K562 (cell line): ENCODE data around the gene CBX4.

Experiments
- ELF4 ChIP-seq: fragments of 450-650 bp; formaldehyde crosslinking; IDR thresholded peaks from 2 replicates; pipeline ENCODE4 v1.4.0; 2022; ENCODE audit warnings: missing genetic modification characterization
- FUS ChIP-seq: fragments of 200-400 bp; formaldehyde crosslinking; optimal IDR thresholded peaks from 2 replicates; pipeline ENCODE3; 2017; ENCODE audit warnings: low read depth, low read length
- KDM4B ChIP-seq, 2 experiments: fragments of 450-650 bp in 1 of 2; sonication (generic) in 1 of 2; IDR thresholded peaks; 2 replicates each; pipeline ENCODE4 v1.6.1; 2016 to 2017; ENCODE audit warnings: borderline replicate concordance in 2 of 2, antibody characterized with exemption in 1 of 2, low read depth in 1 of 2, mild to moderate bottlenecking in 1 of 2
- TF ChIP-seq, protein P1 (sequence below): sonication (generic); formaldehyde crosslinking; IDR thresholded peaks from 2 replicates; pipeline ENCODE4 v1.8.1; 2023; ENCODE audit warnings: mild to moderate bottlenecking, missing genetic modification reagents

DNA sequence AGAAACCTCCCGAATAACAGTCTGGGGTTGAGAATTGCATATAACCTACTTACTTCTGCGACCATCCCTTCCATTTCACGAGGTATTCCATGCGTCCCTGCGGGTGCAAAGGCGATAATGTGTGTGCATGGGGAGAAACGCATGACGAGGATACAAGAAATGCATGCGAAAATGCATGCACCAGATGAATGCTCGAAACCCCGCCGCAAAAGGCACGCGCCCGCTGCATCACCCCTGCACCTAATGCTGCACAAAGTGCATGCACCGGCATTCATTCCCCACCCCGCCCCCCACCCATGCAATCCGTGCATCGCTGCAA, 42.8 kb downstream of the CBX4 start:
- TF ChIP-seq FUS (no peak), ELF4 (CRISPR knock-in tag) (no peak), KDM4B (IDR thresholded peaks at IDR 0.05; ENCODE audit: borderline replicate concordance in 2 of 2, low read depth in 1 of 2) (no peak)
- TF ChIP-seq, protein P1, sequence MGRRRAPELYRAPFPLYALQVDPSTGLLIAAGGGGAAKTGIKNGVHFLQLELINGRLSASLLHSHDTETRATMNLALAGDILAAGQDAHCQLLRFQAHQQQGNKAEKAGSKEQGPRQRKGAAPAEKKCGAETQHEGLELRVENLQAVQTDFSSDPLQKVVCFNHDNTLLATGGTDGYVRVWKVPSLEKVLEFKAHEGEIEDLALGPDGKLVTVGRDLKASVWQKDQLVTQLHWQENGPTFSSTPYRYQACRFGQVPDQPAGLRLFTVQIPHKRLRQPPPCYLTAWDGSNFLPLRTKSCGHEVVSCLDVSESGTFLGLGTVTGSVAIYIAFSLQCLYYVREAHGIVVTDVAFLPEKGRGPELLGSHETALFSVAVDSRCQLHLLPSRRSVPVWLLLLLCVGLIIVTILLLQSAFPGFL (CRISPR knock-in tag), result no peak
